K562 (cell line): ENCODE data around the gene METRN. TPM values are rescaled to one million over a fixed set of nuclear protein-coding genes. Genes with fewer than 3 reads are reported as not detected.

ENCODE experiments used
- ATAC-seq: fragments of 200-7000 bp; cut with Tn5 transposase; 3 replicates; pipeline ENCODE4 v1.9.1; 2020; ENCODE audit warnings: moderate library complexity
- BruUV-seq: library from RNA; stranded (reverse); fragments of 400-500 nt; replicated peaks from 2 replicates; lab custom pipeline; 2021; lab: Mats Ljungman, UMichigan
- CTCF ChIA-PET: fragments of 300-600 bp; formaldehyde crosslinking; extraction: SDS; loops from one replicate; lab custom pipeline; 2021; ENCODE audit warnings: low intra/inter-chr PET ratio; lab: Yijun Ruan, JAX
- POLR2A ChIA-PET: fragments of 300-600, 350-650 bp; sonication (Branson Sonifier 250); formaldehyde crosslinking; extraction: SDS; loops from one replicate; lab custom pipeline; 2021; ENCODE audit warnings: antibody characterized with exemption, inconsistent platforms; lab: Yijun Ruan, JAX
- DNase-seq, 4 experiments: peaks; one replicate each; pipeline versions ENCODE4 v3.0.0 to v3.0.0-alpha.2; 2011 to 2018; ENCODE audit warnings: low spot score in 3 of 4, mixed read lengths in 3 of 4; ENCODE audit errors: extremely low read depth in 1 of 4
- FAIRE-seq: peaks from 2 replicates; lab custom pipeline; 2011; peaks lifted over from hg19 to GRCh38; lab: Jason Lieb, UNC
- H2AFZ ChIP-seq: 2 replicates; pipeline ENCODE4 v1.6.0; 2011; ENCODE audit warnings: low read depth, low read length, control low read depth, inconsistent platforms
- H3K27ac ChIP-seq: fragments of 200-600 bp; 3 replicates; pipeline ENCODE4 v1.8.0; 2011; ENCODE audit warnings: low read depth, mild to moderate bottlenecking, control low read depth, inconsistent platforms, low read length, moderate library complexity, mixed read lengths; ENCODE audit errors: extremely low read depth
- H3K27me3 ChIP-seq, 2 experiments: fragments of 300-600 bp in 1 of 2; 2 replicates in 1 of 2; 3 replicates in 1 of 2; pipeline versions ENCODE4 v1.6.0 to v1.8.0; 2011; ENCODE audit warnings: inconsistent platforms in 2 of 2, low read length in 2 of 2, mild to moderate bottlenecking in 1 of 2, mixed read lengths in 1 of 2, moderate library complexity in 1 of 2; ENCODE audit not compliant: control insufficient read depth in 2 of 2, insufficient read depth in 2 of 2
- H3K36me3 ChIP-seq: fragments of 300-600 bp; 3 replicates; pipeline ENCODE4 v1.8.0; 2011; ENCODE audit warnings: mild to moderate bottlenecking, low read length, inconsistent platforms; ENCODE audit not compliant: control insufficient read depth, insufficient read depth
- H3K4me1 ChIP-seq, 2 experiments: fragments of 200-600 bp in 1 of 2; replicated peaks in 1 of 2; 2 replicates in 1 of 2; 3 replicates in 1 of 2; pipeline versions ENCODE4 v1.5.1 to v1.8.0; 2011; ENCODE audit warnings: inconsistent platforms in 2 of 2, low read length in 2 of 2, mild to moderate bottlenecking in 1 of 2, mixed read lengths in 1 of 2, moderate library complexity in 1 of 2; ENCODE audit not compliant: control insufficient read depth in 2 of 2, insufficient read depth in 2 of 2
- H3K4me2 ChIP-seq: 2 replicates; pipeline ENCODE4 v1.6.1; 2011; ENCODE audit warnings: low read length, control low read depth, inconsistent platforms, mixed read lengths; ENCODE audit not compliant: insufficient read depth
- H3K4me3 ChIP-seq: fragments of 200-600 bp; sonication (generic), shearing (Covaris generic); 2 replicates; pipeline ENCODE4 v1.5.1; 2016; ENCODE audit warnings: control low read depth, inconsistent platforms
- H3K79me2 ChIP-seq: fragments of 200-600 bp; 3 replicates; pipeline ENCODE4 v1.8.0; 2011; ENCODE audit warnings: low read length, inconsistent platforms; ENCODE audit not compliant: control insufficient read depth, insufficient read depth
- H3K9ac ChIP-seq, 2 experiments: 2 replicates each; pipeline versions ENCODE4 v1.6.0 to v1.6.1; 2011; ENCODE audit warnings: low read depth in 2 of 2, low read length in 2 of 2, control low read depth in 1 of 2, inconsistent platforms in 1 of 2, mild to moderate bottlenecking in 1 of 2, mixed read lengths in 1 of 2; ENCODE audit not compliant: insufficient read depth in 1 of 2
- H3K9me1 ChIP-seq: one replicate; pipeline ENCODE4 v1.6.0; 2011; ENCODE audit warnings: inconsistent platforms, mild to moderate bottlenecking, low read length, moderate library complexity; ENCODE audit not compliant: control insufficient read depth, insufficient read depth
- H3K9me3 ChIP-seq: replicated peaks from 2 replicates; pipeline ENCODE4 v1.5.1; 2011; ENCODE audit warnings: low read depth, low read length, inconsistent platforms; ENCODE audit not compliant: control insufficient read depth, insufficient read depth
- H4K20me1 ChIP-seq: replicated peaks from 2 replicates; pipeline ENCODE4 v1.6.1; 2011; ENCODE audit warnings: low read length, inconsistent platforms, mixed read lengths; ENCODE audit not compliant: control insufficient read depth, insufficient read depth
- BHLHE40 ChIP-seq: IDR thresholded peaks from 2 replicates; pipeline ENCODE4 v1.6.1; 2011; ENCODE audit warnings: low read length, improper control_type of control experiment
- CREB1 ChIP-seq, 2 experiments: sonication (generic) in 1 of 2; formaldehyde crosslinking in 1 of 2; IDR thresholded peaks; 2 replicates each; pipeline versions ENCODE4 v1.6.1 to v1.8.0; 2012 to 2022; ENCODE audit warnings: inconsistent platforms in 1 of 2, mild to moderate bottlenecking in 1 of 2, missing genetic modification reagents in 1 of 2, moderate library complexity in 1 of 2
- CSDE1 ChIP-seq, 2 experiments: fragments of 450-650 bp; IDR thresholded peaks; 2 replicates each; pipeline ENCODE4 v1.6.1; 2016; ENCODE audit warnings: mild to moderate bottlenecking in 1 of 2
- EP400 ChIP-seq: fragments of 450-650 bp; IDR thresholded peaks from 2 replicates; pipeline ENCODE4 v1.6.1; 2017; ENCODE audit warnings: antibody characterized with exemption, mild to moderate bottlenecking, moderate library complexity
- JUNB ChIP-seq: fragments of 450-650 bp; formaldehyde crosslinking; conservative IDR thresholded peaks from 2 replicates; pipeline ENCODE4 v1.4.0; 2020; ENCODE audit warnings: mild to moderate bottlenecking
- MITF ChIP-seq: IDR thresholded peaks from 2 replicates; pipeline ENCODE4 v1.6.1; 2014; ENCODE audit warnings: antibody characterized with exemption
- NCOA4 ChIP-seq: fragments of 450-650 bp; IDR thresholded peaks from 2 replicates; pipeline ENCODE4 v1.6.1; 2018; ENCODE audit warnings: mild to moderate bottlenecking; ENCODE audit not compliant: partially characterized antibody
- POLR2A ChIP-seq: fragments of 450-650 bp; conservative IDR thresholded peaks from 2 replicates; pipeline ENCODE4 v1.6.1; 2016
- POLR2AphosphoS2 ChIP-seq: IDR thresholded peaks from 2 replicates; pipeline ENCODE4 v1.6.1; 2012; ENCODE audit warnings: low read length, improper control_type of control experiment
- POLR2AphosphoS5 ChIP-seq: IDR thresholded peaks from 2 replicates; pipeline ENCODE4 v1.6.1; 2011; ENCODE audit warnings: mild to moderate bottlenecking, low read depth, low read length, moderate library complexity; ENCODE audit not compliant: control insufficient read depth, insufficient read depth
- POLR2B ChIP-seq: fragments of 450-650 bp; IDR thresholded peaks from 2 replicates; pipeline ENCODE4 v1.6.1; 2018; ENCODE audit warnings: low read depth; ENCODE audit not compliant: partially characterized antibody
- POLR3G ChIP-seq: IDR thresholded peaks from 2 replicates; pipeline ENCODE4 v1.6.1; 2011; ENCODE audit not compliant: insufficient read length, insufficient replicate concordance; ENCODE audit errors: extremely low read depth
- PTBP1 ChIP-seq: fragments of 200-400 bp; formaldehyde crosslinking; IDR thresholded peaks from 2 replicates; pipeline ENCODE4 v1.6.1; 2017; ENCODE audit warnings: low read depth, low read length
- SFPQ ChIP-seq: fragments of 200-400 bp; formaldehyde crosslinking; IDR thresholded peaks from 2 replicates; pipeline ENCODE4 v1.6.1; 2017; ENCODE audit warnings: mild to moderate bottlenecking, low read depth, low read length, moderate library complexity
- SMAD4 ChIP-seq: fragments of 250-450 bp; sonication (Bioruptor Pico); conservative IDR thresholded peaks from 2 replicates; pipeline ENCODE4 v1.8.0; 2021; ENCODE audit warnings: inconsistent platforms, mild to moderate bottlenecking, moderate library complexity
- SREBF2 ChIP-seq: sonication (generic); formaldehyde crosslinking; IDR thresholded peaks from 2 replicates; pipeline ENCODE4 v1.4.0; 2020; ENCODE audit warnings: mild to moderate bottlenecking, missing genetic modification reagents
- TAF1 ChIP-seq: IDR thresholded peaks from 2 replicates; pipeline ENCODE4 v1.6.1; 2011; ENCODE audit warnings: mild to moderate bottlenecking, low read length, moderate library complexity; ENCODE audit not compliant: insufficient read depth, control insufficient read depth, severe bottlenecking; ENCODE audit errors: extremely low read depth
- TSC22D4 ChIP-seq: fragments of 450-650 bp; IDR thresholded peaks from 2 replicates; pipeline ENCODE4 v1.6.1; 2016; ENCODE audit warnings: missing genetic modification characterization, missing biosample characterization, control low read depth
- ZNF133 ChIP-seq: fragments of 250-450 bp; sonication (Bioruptor Pico); IDR thresholded peaks from 2 replicates; pipeline ENCODE4 v1.4.0; 2020; ENCODE audit warnings: mild to moderate bottlenecking
- ZNF140 ChIP-seq: fragments of 250-450 bp; sonication (Bioruptor Pico); IDR thresholded peaks from 2 replicates; pipeline ENCODE4 v1.8.0; 2021; ENCODE audit warnings: moderate library complexity, mild to moderate bottlenecking, inconsistent platforms
- ZNF764 ChIP-seq: fragments of 250-450 bp; sonication (Bioruptor Pico); IDR thresholded peaks from 2 replicates; pipeline ENCODE4 v1.4.0; 2020; ENCODE audit warnings: low read depth, mild to moderate bottlenecking, moderate library complexity
- WGBS: fragments of 100-300 bp; shearing (Covaris generic); methylation state at CpG from one replicate; pipeline ENCODE4 v1.1.6; 2016; ENCODE audit warnings: low coverage, mixed read lengths; ENCODE audit not compliant: insufficient coverage; ENCODE audit errors: missing lambda C conversion rate; 5-methylcytosine and 5-hydroxymethylcytosine counted together
- in situ Hi-C: fragments of 300-500 bp; cut with MboI; formaldehyde crosslinking; loops from 4 replicates; pipeline ENCODE4 v1.15.0; 2018; ENCODE audit warnings: inconsistent platforms, mixed read lengths
- intact Hi-C: fragments of 100-400 bp; cut with micrococcal nuclease; formaldehyde crosslinking; loops from 2 replicates; pipeline ENCODE4 v1.14.2; 2022
- polyA plus RNA-seq, 8 experiments: library from polyadenylated mRNA; depleted of rRNA in 4 of 8; stranded (reverse) in 5 of 8; unstranded in 3 of 8; fragments of >200 nt; fragmentation: Nextera tagmentation in 2 of 8; fragmentation: Illumina TruSeq in 1 of 8; extraction: Ambion mirVana in 2 of 8; extraction: Trizol in 1 of 8; gene quantifications; 2 replicates each; pipeline versions ENCODE4 v1.2.1 to v1.2.3, GENCODE V29; 2011 to 2014; ENCODE audit warnings: inconsistent platforms in 1 of 8, missing spikeins in 1 of 8
- total RNA-seq, 7 experiments: library from RNA; depleted of rRNA in 6 of 7; stranded (reverse); fragments of >200 nt in 6 of 7; fragmentation: Illumina TruSeq in 2 of 7; extraction: Trizol in 2 of 7; gene quantifications; 2 replicates each; pipeline versions ENCODE4 v1.2.1 to v1.2.3, GENCODE V29; 2011 to 2021; ENCODE audit warnings: low replicate concordance in 1 of 7

Gene METRN
- total and polyA plus RNA-seq, 9 of the 15 experiments (the other 6 are each of a cell fraction or from before 2014, with no cell fraction given), result 0.20 to 89.8 (median 15.4) TPM

- Histone ChIP-seq H3K9ac (peak overlapping the region; percentile 96 to 99), H3K9me3 (no peaks in the 10 kb centered on the region), H3K4me1 (peaks cover 17 to 99% of the 10 kb centered on the region in 2 experiments; a peak in 4 of 5 replicates), H3K9me1 (peaks cover 3% of the 10 kb centered on the region), H3K36me3 (peaks cover 31% of the 10 kb centered on the region; the same call in 2 of the 3 replicates), H3K4me3 (peak overlapping the region; percentile 100), H3K27ac (peak overlapping the region; percentile 97), H3K4me2 (peak overlapping the region; percentile 90), H2AFZ (peak overlapping the region; percentile 91), H4K20me1 (no peaks in the 10 kb centered on the region; the same call in 1 of the 2 replicates), H3K27me3 (no peaks in the 10 kb centered on the region), H3K79me2 (peaks cover 54% of the 10 kb centered on the region)
- DNase-seq (peak; percentile 62 to 91 (median 74)), ATAC-seq (peak; percentile 57), FAIRE-seq (peak; percentile 96)
- ChIA-PET POLR2A (interaction anchor here (0.5 to 2.3 kb wide), 14 partner anchors 8 to 1089 kb away, joined by 3 to 16 read pairs (median 3); no protein-coding TSS in a partner anchor), CTCF (no interaction called here)
- in situ Hi-C loops (no loop called here), intact Hi-C loops (no loop called here)
- 0% methylated on average over 18 of the region's 38 CpGs for WGBS
- BruUV-seq, result no TSS peak
- TF ChIP-seq NCOA4 (no peak), TSC22D4 (tag) (no peak), POLR2AphosphoS5 (no peak; the same call in 1 of the 2 replicates), EP400 (peak; percentile 73), ZNF140 (CRISPR knock-in tag) (no peak), BHLHE40 (peak; percentile 81; the same call in 1 of the 2 replicates), TAF1 (peak; percentile 14), POLR2AphosphoS2 (no peak), POLR2B (peak; percentile 68), JUNB (no peak), SREBF2 (CRISPR knock-in tag) (no peak), CREB1 (IDR thresholded peaks at IDR 0.05) (no peak), CREB1 (CRISPR knock-in tag; IDR thresholded peaks at IDR 0.05) (0 out of 2 replicates have a peak, but pooled peaks have one; percentile 7), PTBP1 (0 out of 2 replicates have a peak, but pooled peaks have one; percentile 55), MITF (no peak), CSDE1 (IDR thresholded peaks at IDR 0.05) (no peak), SMAD4 (no peak), POLR2A (peak; percentile 71), ZNF133 (CRISPR knock-in tag) (no peak), SFPQ (no peak), POLR3G (no peak), ZNF764 (CRISPR knock-in tag) (no peak)
Observed at GRCh38 chr16:720447-720989, 5.6 kb downstream of the METRN start.
